Occipital lobe (tissue), 2 donors: ENCODE results near the gene ACSS3. TPM values are rescaled to one million over a fixed set of nuclear protein-coding genes. Genes with fewer than 3 reads are reported as not detected.
"Not testable (repeated sequence)": the region's sequence is repeated elsewhere in the genome, so short reads cannot be mapped to it uniquely, and the experiment has no call there.

Experiments used
- DNase-seq: peaks from one replicate; lab custom pipeline; 2025; lab: John Stamatoyannopoulos, UW
- total RNA-seq: library from RNA; depleted of rRNA; stranded (reverse); fragments of >200 nt; gene quantifications from one replicate; pipeline ENCODE4 v1.2.3, GENCODE V29; 2014

Gene ACSS3
- total RNA-seq, 1 donor from 2014 or later, result 8.9 TPM

DNA sequence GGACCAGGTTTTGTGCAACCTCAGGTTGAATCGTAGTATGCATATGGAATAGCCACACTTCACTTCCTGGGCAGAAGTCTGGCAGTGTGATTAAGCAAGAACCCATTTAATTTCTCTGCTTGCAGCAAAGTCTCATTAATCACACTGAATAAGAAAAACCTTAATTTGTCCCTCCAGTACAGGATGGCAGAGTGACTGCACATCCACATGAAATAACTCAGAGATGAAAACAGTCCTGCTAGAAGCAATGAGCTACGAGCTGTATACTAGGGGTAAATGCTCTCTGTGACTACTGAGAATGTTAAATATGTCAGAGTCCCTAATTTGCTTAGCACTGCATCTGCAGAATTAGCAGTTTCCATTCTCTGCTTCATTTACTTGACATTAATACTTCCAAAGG is 88.9 kb downstream of the ACSS3 start:
- DNase-seq, result no peak

DNA sequence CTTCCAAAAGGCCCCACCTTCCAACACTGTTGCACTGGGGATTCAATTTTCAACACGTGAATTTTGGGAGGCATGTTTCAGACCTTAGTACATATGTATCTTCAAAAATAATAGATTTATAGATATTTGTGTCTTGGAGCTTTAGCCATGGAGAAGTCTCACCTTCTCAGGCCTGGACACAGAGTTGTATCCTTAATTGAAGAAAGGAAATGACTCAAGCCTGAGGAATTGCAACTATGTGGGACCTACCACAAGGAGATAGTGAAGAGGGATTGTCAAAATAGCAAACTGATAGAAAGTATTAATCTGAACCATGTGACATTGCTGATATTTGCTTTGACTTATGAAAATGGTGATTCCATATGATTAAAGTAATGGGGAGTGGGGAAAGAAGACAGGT is 89.8 kb downstream of the ACSS3 start:
- DNase-seq, result no peak

- no peak for DNase-seq
Observed at GRCh38 chr12:81168445-81168844, 90.6 kb downstream of the ACSS3 start.

DNA sequence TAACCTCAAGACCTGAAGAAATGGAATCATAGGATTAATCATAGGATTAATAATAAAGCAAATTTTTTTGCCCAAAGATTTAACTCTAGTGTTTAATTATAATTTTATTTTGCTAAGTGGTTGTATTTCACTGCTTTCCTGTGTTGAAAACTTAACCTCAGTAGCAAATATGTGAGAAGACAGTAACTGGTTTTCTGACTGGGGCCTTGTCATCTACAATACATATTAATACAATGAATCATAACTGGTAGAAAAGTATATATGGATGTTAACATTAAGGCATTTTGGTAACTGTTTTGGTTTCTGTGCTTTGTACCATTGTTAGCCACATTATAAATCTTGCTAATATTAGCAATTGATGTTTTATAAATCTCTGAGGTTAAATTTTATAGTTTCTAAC is 92.2 kb downstream of the ACSS3 start:
- no peak for DNase-seq

DNA sequence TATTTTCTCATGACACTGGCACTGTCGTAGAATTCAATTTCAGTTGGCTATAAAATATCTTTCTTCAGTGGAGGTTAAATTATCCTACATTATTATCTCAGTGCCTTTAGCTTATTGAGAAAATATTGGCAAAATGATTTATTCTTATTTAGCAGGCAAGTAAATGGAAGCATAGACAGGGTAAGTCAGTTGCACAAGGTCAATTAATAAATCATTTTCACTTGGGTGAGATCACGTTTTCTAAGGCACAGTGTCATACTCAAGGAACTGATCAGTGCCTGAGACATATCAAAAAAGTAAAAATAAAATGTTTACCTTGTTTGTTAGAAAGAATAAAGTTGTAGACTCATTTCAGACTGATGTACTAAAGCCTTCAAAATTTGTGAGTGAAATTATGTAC is 95.0 kb downstream of the ACSS3 start:
- no peak for DNase-seq

- DNase-seq, result no peak
Observed at GRCh38 chr12:81174664-81175063, 96.8 kb downstream of the ACSS3 start.

DNA sequence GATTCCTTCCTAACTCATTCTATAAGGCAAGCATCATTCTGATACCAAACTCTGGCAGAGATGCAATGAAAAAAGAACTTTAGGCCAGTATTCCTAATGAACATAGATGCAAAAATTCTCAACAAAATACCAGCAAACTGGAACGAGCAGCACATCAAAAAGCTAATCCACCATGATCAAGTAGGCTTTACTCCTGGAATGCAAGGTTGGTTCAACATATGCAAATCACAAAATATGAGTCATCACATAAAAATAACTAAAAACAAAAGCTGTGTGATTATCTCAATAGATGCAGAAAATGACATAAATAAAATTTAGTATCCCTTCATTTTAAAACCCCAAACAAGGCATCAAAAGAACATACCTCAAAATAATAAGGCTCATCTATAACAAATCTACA is 98.9 kb downstream of the ACSS3 start:
- no peak for DNase-seq

GRCh38 chr12:81181691-81182090 is 103.8 kb downstream of the ACSS3 start:
- no peak for DNase-seq

DNA sequence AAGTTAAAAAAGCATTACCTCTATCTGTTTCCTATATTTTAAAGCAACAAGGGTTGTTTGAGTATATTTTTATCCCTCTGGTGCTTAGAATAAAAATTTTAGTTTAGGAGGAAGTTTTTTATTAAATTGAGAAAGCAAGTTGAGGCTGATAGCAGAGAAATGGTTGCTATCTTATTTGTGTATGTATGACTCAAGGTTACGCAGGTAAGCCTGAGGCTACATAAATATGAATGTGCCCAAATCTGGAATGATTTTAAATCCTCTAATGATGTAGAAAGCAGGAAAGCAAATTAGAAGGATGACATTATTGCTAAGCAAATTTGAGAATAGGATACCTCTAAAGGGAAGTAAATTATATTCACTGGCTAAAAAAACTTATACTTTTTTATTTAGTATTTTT is 109.8 kb downstream of the ACSS3 start:
- no peak for DNase-seq

- DNase-seq, result no peak
Observed at GRCh38 chr12:81196595-81196994, 118.7 kb downstream of the ACSS3 start.

DNA sequence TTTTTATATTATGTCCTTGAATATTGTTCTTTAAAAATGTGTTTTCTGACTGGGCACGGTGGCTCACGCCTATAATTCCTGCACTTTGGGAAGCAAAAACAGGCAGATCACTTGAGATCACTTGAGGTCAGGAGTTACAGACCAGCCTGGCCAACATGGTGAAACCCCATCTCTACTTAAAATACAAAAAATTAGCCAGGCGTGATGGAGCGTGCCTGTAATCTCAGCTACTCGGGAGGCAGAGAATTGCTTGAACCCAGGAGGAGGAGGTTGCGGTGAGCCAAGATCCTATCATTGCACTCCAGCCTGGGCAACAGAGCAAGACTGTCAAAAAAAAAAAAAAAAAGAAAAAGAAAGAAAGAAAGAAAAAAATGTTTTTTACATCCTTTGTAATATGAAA is 122.7 kb downstream of the ACSS3 start:
- DNase-seq, result not testable (repeated sequence)

GRCh38 chr12:81203671-81204204 is 125.9 kb downstream of the ACSS3 start:
- no peak for DNase-seq

- DNase-seq, result no peak
Observed at GRCh38 chr12:81205416-81205815, 127.5 kb downstream of the ACSS3 start.

- no peak for DNase-seq
Observed at GRCh38 chr12:81206429-81206828, 128.6 kb downstream of the ACSS3 start.

GRCh38 chr12:81207173-81207572 is 129.3 kb downstream of the ACSS3 start:
- DNase-seq, result no peak

GRCh38 chr12:81207664-81208063 is 129.8 kb downstream of the ACSS3 start:
- DNase-seq, result no peak

- DNase-seq, result no peak
Observed at GRCh38 chr12:81208187-81208911, 130.5 kb downstream of the ACSS3 start.

DNA sequence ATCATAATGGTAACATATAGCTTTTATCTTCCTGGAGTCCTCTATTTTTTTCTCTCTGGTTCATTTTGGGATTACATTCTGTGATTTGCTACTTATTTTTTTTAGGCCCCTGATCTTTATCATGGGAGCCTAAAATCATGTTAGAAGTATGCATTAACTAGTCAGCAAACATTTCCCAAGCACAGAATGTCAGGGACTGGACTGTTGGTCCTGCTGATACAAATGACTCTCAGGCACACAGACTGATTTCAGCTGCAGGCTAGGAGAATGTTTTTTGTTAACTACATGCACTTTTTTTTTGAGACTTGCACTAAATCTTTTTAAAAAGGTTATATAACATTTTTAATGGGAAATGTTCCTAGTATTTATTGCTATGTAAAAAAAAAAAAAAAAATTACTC is 131.1 kb downstream of the ACSS3 start:
- DNase-seq, result no peak

GRCh38 chr12:81209772-81210225 is 131.9 kb downstream of the ACSS3 start:
- not testable (repeated sequence) for DNase-seq

DNA sequence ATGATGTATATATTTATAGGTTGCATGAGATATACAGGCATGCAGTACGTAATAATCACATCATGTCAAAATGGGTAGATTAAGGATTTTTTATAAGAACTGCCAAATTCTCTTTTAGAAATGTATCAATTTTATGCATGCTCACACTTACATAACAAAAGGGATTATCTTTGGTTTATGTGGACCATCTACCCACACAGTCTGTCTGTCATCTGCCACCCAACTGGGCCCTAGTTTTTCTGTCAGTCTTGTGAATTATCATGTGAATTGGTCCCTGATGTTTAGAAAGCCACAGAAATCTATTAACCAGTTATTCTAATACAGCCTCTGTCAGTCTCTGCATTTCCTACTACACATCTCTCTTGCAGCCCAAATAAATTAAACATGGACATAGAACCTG is 133.4 kb downstream of the ACSS3 start:
- no peak for DNase-seq

GRCh38 chr12:81212996-81213696 is 135.3 kb downstream of the ACSS3 start:
- no peak for DNase-seq

GRCh38 chr12:81216739-81217138 is 138.9 kb downstream of the ACSS3 start:
- DNase-seq, result no peak

- DNase-seq, result no peak
Observed at GRCh38 chr12:81221681-81222080, 143.8 kb downstream of the ACSS3 start.
